ENCODE measurements around the gene UXS1. TPM values are rescaled to one million over a fixed set of nuclear protein-coding genes. Genes with fewer than 3 reads are reported as not detected.

UXS1 gene
- total and polyA plus RNA-seq, 2 of the 8 experiments (the other 6 are each of a cell fraction or from before 2014, with no cell fraction given) = 44.5 to 63.4 TPM

- no peak for TF ChIP-seq CHD7 (IDR thresholded peaks at IDR 0.05; ENCODE audit: insufficient replicate concordance, low read length)
- TF ChIP-seq KDM4A (IDR thresholded peaks at IDR 0.05; ENCODE audit: low read depth, low read length, severe bottlenecking) = no peak
- no peak for TF ChIP-seq BRCA1 (IDR thresholded peaks at IDR 0.05; ENCODE audit: low read depth, low read length)
- no peak for TF ChIP-seq E2F6 (IDR thresholded peaks at IDR 0.05)
- TF ChIP-seq TAF7 (optimal IDR thresholded peaks at IDR 0.05; ENCODE audit: borderline replicate concordance, low read depth, low read length) = no peak
- no peak for TF ChIP-seq CBX5 (IDR thresholded peaks at IDR 0.05; ENCODE audit: low read depth, low read length)
- TF ChIP-seq TEAD4 (IDR thresholded peaks at IDR 0.05; ENCODE audit: low read depth, low read length) = no peak
- no peak for TF ChIP-seq FOSL1 (IDR thresholded peaks at IDR 0.05; ENCODE audit: insufficient read depth, low read depth, low read length)
- no peak for TF ChIP-seq SIN3A (conservative IDR thresholded peaks at IDR 0.05 in 1 of 2, IDR thresholded peaks at IDR 0.05 in 1 of 2; ENCODE audit: low read depth in 1 of 2, low read length in 2 of 2)
Measured at GRCh38 chr2:106105151-106105922, 88.8 kb downstream of the UXS1 start (continued).

Measured in H1 (cell line).